Upper lobe of left lung (tissue), 4 donors: ENCODE results near the gene CACNA1F.

Experiments used
- EP300 ChIP-seq, 4 donors: sonication (generic); formaldehyde crosslinking; IDR thresholded peaks; one replicate each; pipeline ENCODE4 v1.5.1; 2017; ENCODE audit warnings: antibody characterized with exemption in 4 of 4, control low read depth in 2 of 4
- POLR2A ChIP-seq, 4 donors: fragments of 450-650 bp; IDR thresholded peaks; one replicate each; pipeline ENCODE4 v1.5.1; 2016 to 2017; ENCODE audit warnings: antibody characterized with exemption in 4 of 4, mild to moderate bottlenecking in 2 of 4
- TF ChIP-seq, protein P1 (sequence below), 6 experiments: fragments of 450-650 bp in 4 of 6; fragments of 200-600 bp in 2 of 6; sonication (generic) in 2 of 6; IDR thresholded peaks; one replicate each; pipeline ENCODE4 v1.5.1; 2016 to 2019; ENCODE audit warnings: antibody characterized with exemption in 6 of 6

GRCh38 chrX:49264460-49264859 is 31.3 kb upstream of the CACNA1F start, which contains the start of gene FOXP3:
- TF ChIP-seq, protein P1, sequence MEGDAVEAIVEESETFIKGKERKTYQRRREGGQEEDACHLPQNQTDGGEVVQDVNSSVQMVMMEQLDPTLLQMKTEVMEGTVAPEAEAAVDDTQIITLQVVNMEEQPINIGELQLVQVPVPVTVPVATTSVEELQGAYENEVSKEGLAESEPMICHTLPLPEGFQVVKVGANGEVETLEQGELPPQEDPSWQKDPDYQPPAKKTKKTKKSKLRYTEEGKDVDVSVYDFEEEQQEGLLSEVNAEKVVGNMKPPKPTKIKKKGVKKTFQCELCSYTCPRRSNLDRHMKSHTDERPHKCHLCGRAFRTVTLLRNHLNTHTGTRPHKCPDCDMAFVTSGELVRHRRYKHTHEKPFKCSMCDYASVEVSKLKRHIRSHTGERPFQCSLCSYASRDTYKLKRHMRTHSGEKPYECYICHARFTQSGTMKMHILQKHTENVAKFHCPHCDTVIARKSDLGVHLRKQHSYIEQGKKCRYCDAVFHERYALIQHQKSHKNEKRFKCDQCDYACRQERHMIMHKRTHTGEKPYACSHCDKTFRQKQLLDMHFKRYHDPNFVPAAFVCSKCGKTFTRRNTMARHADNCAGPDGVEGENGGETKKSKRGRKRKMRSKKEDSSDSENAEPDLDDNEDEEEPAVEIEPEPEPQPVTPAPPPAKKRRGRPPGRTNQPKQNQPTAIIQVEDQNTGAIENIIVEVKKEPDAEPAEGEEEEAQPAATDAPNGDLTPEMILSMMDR (IDR thresholded peaks at IDR 0.05) = no peak
- no peak for TF ChIP-seq POLR2A (IDR thresholded peaks at IDR 0.05)
- no peak for TF ChIP-seq EP300 (IDR thresholded peaks at IDR 0.05)
